ENCODE measurements around the gene ABHD14A. TPM values are rescaled to one million over a fixed set of nuclear protein-coding genes. Genes with fewer than 3 reads are reported as not detected.

The ABHD14A gene
- total RNA-seq, 1 donor from 2014 or later = 11.8 TPM

DNA sequence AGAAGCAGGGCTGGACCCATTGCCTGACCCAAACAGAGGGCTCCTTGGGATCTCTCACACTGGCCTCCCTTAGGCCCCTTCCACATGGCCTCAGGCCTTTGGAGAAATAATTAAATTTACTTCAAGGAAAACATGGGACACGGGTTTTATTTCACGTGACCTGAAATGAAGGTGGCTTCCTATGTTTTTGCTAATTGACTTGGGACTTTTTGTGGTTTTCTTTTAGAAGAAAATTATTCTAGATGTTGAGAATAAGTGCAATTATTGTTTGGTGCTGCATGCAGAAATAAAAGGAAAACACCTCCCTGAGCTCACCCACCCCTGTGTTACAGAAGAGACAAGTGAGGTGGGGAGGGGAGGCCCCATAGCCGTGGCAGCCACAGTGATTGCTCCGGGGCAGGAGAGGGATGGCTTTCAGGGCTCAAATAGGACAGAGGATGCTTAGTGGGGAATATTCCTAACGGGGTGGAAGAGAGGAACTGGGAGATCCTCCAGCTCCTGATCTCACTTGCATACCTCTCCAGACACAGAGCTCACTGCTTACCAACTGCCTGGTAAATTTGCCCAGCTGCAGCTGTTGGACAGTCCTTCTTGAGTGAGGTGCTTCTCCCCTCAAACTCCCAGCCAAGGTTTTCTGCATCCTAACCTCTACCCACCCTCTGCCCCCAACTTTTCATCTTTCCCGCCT lies 50.0 kb downstream of the ABHD14A start:
- Mint-ChIP-seq H3K27ac (ENCODE audit: unreplicated experiment) (no peak overlapping the region), H3K27me3 (ENCODE audit: low read depth, unreplicated experiment) (no peaks in the 10 kb centered on the region), H3K4me1 (ENCODE audit: low read depth, unreplicated experiment) (peaks cover 34% of the 10 kb centered on the region), H3K9me3 (ENCODE audit: unreplicated experiment) (no peaks in the 10 kb centered on the region), H3K4me3 (ENCODE audit: unreplicated experiment) (no peak overlapping the region), H3K36me3 (ENCODE audit: low read depth, unreplicated experiment) (no peaks in the 10 kb centered on the region)
- Histone ChIP-seq H3K4me1 (ENCODE audit: insufficient read depth, low read length) (peaks cover 10% of the 10 kb centered on the region), H3K4me2 (ENCODE audit: low read length) (no peak overlapping the region), H3K4me3 (ENCODE audit: insufficient read depth, low read depth, low read length) (no peak overlapping the region), H3K36me3 (ENCODE audit: insufficient read depth, low read length) (no peaks in the 10 kb centered on the region), H3K9ac (ENCODE audit: low read length) (no peak overlapping the region), H3K79me2 (ENCODE audit: insufficient read depth, low read length) (no peaks in the 10 kb centered on the region), H4K20me1 (ENCODE audit: insufficient read depth, low read length) (no peaks in the 10 kb centered on the region), H3K27ac (ENCODE audit: low read depth, low read length) (no peak overlapping the region), H2AFZ (ENCODE audit: low read depth, low read length) (no peak overlapping the region), H3K9me3 (ENCODE audit: insufficient read depth, low read depth, low read length) (no peaks in the 10 kb centered on the region), H3K27me3 (ENCODE audit: insufficient read depth, low read length) (no peaks in the 10 kb centered on the region)
- FAIRE-seq (no peak), DNase-seq (ENCODE audit: low read depth) (no peak)
- TF ChIP-seq, protein P1, sequence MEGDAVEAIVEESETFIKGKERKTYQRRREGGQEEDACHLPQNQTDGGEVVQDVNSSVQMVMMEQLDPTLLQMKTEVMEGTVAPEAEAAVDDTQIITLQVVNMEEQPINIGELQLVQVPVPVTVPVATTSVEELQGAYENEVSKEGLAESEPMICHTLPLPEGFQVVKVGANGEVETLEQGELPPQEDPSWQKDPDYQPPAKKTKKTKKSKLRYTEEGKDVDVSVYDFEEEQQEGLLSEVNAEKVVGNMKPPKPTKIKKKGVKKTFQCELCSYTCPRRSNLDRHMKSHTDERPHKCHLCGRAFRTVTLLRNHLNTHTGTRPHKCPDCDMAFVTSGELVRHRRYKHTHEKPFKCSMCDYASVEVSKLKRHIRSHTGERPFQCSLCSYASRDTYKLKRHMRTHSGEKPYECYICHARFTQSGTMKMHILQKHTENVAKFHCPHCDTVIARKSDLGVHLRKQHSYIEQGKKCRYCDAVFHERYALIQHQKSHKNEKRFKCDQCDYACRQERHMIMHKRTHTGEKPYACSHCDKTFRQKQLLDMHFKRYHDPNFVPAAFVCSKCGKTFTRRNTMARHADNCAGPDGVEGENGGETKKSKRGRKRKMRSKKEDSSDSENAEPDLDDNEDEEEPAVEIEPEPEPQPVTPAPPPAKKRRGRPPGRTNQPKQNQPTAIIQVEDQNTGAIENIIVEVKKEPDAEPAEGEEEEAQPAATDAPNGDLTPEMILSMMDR (IDR thresholded peaks at IDR 0.05; ENCODE audit: insufficient read depth, low read depth, low read length) = no peak

DNA sequence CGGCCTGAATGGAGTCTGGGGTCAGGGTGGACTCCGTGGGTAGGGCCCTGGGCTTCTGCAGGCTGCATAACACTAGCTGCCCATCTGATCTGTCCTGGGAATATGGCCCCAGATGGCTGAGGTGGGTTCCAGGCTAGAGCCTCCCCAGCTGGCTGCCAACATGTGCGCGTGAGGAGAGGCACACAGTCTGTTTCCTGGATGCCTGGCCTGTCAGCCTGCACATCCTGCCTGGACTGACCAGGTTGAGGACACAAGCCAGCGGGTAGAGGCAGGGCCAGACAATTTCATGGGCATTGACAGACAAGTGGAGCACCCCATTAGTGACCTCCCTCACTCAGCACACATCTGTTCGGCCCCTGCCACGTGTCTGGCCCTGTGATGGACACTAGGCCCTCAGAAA lies 50.6 kb downstream of the ABHD14A start:
- Mint-ChIP-seq H3K27me3 (ENCODE audit: low read depth, unreplicated experiment) (peaks cover 4% of the 10 kb centered on the region), H3K4me1 (ENCODE audit: low read depth, unreplicated experiment) (peaks cover 34% of the 10 kb centered on the region), H3K4me3 (ENCODE audit: unreplicated experiment) (no peak overlapping the region), H3K9me3 (ENCODE audit: unreplicated experiment) (peaks cover 3% of the 10 kb centered on the region), H3K27ac (ENCODE audit: unreplicated experiment) (no peak overlapping the region), H3K36me3 (ENCODE audit: low read depth, unreplicated experiment) (no peaks in the 10 kb centered on the region)
- H3K4me1 ChIP-seq (ENCODE audit: insufficient read depth, low read length) = peaks cover 10% of the 10 kb centered on the region
- H4K20me1 ChIP-seq (ENCODE audit: insufficient read depth, low read length) = no peaks in the 10 kb centered on the region
- no peak overlapping the region for H3K27ac ChIP-seq (ENCODE audit: low read depth, low read length)
- no peaks in the 10 kb centered on the region for H3K36me3 ChIP-seq (ENCODE audit: insufficient read depth, low read length)
- H3K79me2 ChIP-seq (ENCODE audit: insufficient read depth, low read length) = no peaks in the 10 kb centered on the region
- no peak for FAIRE-seq
- no peaks in the 10 kb centered on the region for H3K27me3 ChIP-seq (ENCODE audit: insufficient read depth, low read length)
- TF ChIP-seq, protein P1 (IDR thresholded peaks at IDR 0.05; ENCODE audit: insufficient read depth, low read depth, low read length) = no peak
- TF ChIP-seq EZH2 (IDR thresholded peaks at IDR 0.05; ENCODE audit: insufficient read depth, low read length) = no peak
- no peak overlapping the region for H3K9ac ChIP-seq (ENCODE audit: low read length)
- no peak for DNase-seq (ENCODE audit: low read depth)
- H3K4me3 ChIP-seq (ENCODE audit: insufficient read depth, low read depth, low read length) = no peak overlapping the region
- H3K9me3 ChIP-seq (ENCODE audit: insufficient read depth, low read depth, low read length) = no peaks in the 10 kb centered on the region
- H2AFZ ChIP-seq (ENCODE audit: low read depth, low read length) = no peak overlapping the region
- no peak overlapping the region for H3K4me2 ChIP-seq (ENCODE audit: low read length)

DNA sequence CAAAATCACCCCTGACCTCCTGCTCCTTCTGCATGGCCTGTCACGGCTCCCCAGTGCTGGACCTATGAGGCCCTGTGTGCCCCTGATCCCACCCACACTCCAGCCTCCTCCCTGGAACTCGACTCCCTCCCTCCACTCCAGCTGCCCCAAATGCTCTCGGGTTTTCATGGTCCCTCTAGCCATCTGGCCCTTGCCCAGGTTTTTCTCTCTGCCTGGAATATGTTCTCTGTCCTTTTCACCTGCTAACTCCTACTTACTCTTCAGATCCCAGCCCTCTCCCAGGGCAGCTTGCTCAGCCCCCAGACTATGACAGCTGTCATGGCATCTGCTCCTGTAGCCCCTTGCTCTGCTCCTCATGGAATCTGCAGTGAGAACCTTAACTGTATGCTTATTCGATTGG lies 51.2 kb downstream of the ABHD14A start:
- H3K27ac ChIP-seq (ENCODE audit: low read depth, low read length) = no peak overlapping the region
- no peak overlapping the region for H3K4me3 Mint-ChIP-seq (ENCODE audit: unreplicated experiment)

More for the DNA sequence above, 51.2 kb downstream of the ABHD14A start:
- no peak overlapping the region for H3K27ac Mint-ChIP-seq (ENCODE audit: unreplicated experiment)
- H2AFZ ChIP-seq (ENCODE audit: low read depth, low read length) = no peak overlapping the region
- peaks cover under 1% of the 10 kb centered on the region for H3K36me3 Mint-ChIP-seq (ENCODE audit: low read depth, unreplicated experiment)
- H3K27me3 ChIP-seq (ENCODE audit: insufficient read depth, low read length) = no peaks in the 10 kb centered on the region
- H3K9ac ChIP-seq (ENCODE audit: low read length) = no peak overlapping the region
- H3K79me2 ChIP-seq (ENCODE audit: insufficient read depth, low read length) = no peaks in the 10 kb centered on the region
- H4K20me1 ChIP-seq (ENCODE audit: insufficient read depth, low read length) = no peaks in the 10 kb centered on the region
- no peak overlapping the region for H3K4me2 ChIP-seq (ENCODE audit: low read length)
- peaks cover 4% of the 10 kb centered on the region for H3K27me3 Mint-ChIP-seq (ENCODE audit: low read depth, unreplicated experiment)
- H3K4me3 ChIP-seq (ENCODE audit: insufficient read depth, low read depth, low read length) = no peak overlapping the region
- DNase-seq (ENCODE audit: low read depth) = no peak
- peaks cover 10% of the 10 kb centered on the region for H3K4me1 ChIP-seq (ENCODE audit: insufficient read depth, low read length)
- no peaks in the 10 kb centered on the region for H3K9me3 ChIP-seq (ENCODE audit: insufficient read depth, low read depth, low read length)
- peaks cover 33% of the 10 kb centered on the region for H3K4me1 Mint-ChIP-seq (ENCODE audit: low read depth, unreplicated experiment)
- peaks cover 4% of the 10 kb centered on the region for H3K9me3 Mint-ChIP-seq (ENCODE audit: unreplicated experiment)
- TF ChIP-seq EZH2 (IDR thresholded peaks at IDR 0.05; ENCODE audit: insufficient read depth, low read length) = no peak
- TF ChIP-seq, protein P1 (IDR thresholded peaks at IDR 0.05; ENCODE audit: insufficient read depth, low read depth, low read length) = no peak
- H3K36me3 ChIP-seq (ENCODE audit: insufficient read depth, low read length) = no peaks in the 10 kb centered on the region
- no peak for FAIRE-seq

Measured in astrocyte (in vitro differentiated cells and primary cell).